HG03442 (cell line): ENCODE measurements around the gene AFF3.
"Not testable (repeated sequence)": the region's sequence is repeated elsewhere in the genome, so short reads cannot be mapped to it uniquely, and the experiment has no call there.

Experiments used
- ATAC-seq: cut with Tn5 transposase; IDR thresholded peaks from one replicate; pipeline ENCODE4 v1.9.1; 2021; ENCODE audit warnings: mild to moderate bottlenecking, moderate library complexity; ENCODE audit not compliant: unreplicated experiment

Gene AFF3

GRCh38 chr2:100108648-100109020, 33.8 kb downstream of the AFF3 start:
- not testable (repeated sequence) for ATAC-seq

- no peak for ATAC-seq
Measured at GRCh38 chr2:100107906-100108647, 34.3 kb downstream of the AFF3 start.

- ATAC-seq, result no peak
Measured at GRCh38 chr2:100107440-100107839, 35.0 kb downstream of the AFF3 start.

GRCh38 chr2:100106460-100106859, 35.9 kb downstream of the AFF3 start:
- no peak for ATAC-seq

- no peak for ATAC-seq
Measured at GRCh38 chr2:100105678-100106054, 36.7 kb downstream of the AFF3 start.

- no peak for ATAC-seq
Measured at GRCh38 chr2:100104718-100105677, 37.4 kb downstream of the AFF3 start.

- not testable (repeated sequence) for ATAC-seq
Measured at GRCh38 chr2:100104265-100104664, 38.1 kb downstream of the AFF3 start.

- not testable (repeated sequence) for ATAC-seq
Measured at GRCh38 chr2:100103527-100104252, 38.7 kb downstream of the AFF3 start.

- ATAC-seq, result not testable (repeated sequence)
Measured at GRCh38 chr2:100102466-100103180, 39.8 kb downstream of the AFF3 start.

GRCh38 chr2:100098855-100099254, 43.5 kb downstream of the AFF3 start:
- ATAC-seq, result not testable (repeated sequence)

- not testable (repeated sequence) for ATAC-seq
Measured at GRCh38 chr2:100097611-100098294, 44.6 kb downstream of the AFF3 start.

GRCh38 chr2:100095845-100096244, 46.5 kb downstream of the AFF3 start:
- ATAC-seq, result not testable (repeated sequence)

- ATAC-seq, result not testable (repeated sequence)
Measured at GRCh38 chr2:100091807-100092206, 50.6 kb downstream of the AFF3 start.

- not testable (repeated sequence) for ATAC-seq
Measured at GRCh38 chr2:100085744-100086143, 56.6 kb downstream of the AFF3 start.

GRCh38 chr2:100083421-100084216, 58.8 kb downstream of the AFF3 start:
- not testable (repeated sequence) for ATAC-seq

GRCh38 chr2:100082302-100082978, 60.0 kb downstream of the AFF3 start:
- not testable (repeated sequence) for ATAC-seq

- ATAC-seq, result no peak
Measured at GRCh38 chr2:100077935-100078334, 64.5 kb downstream of the AFF3 start.

GRCh38 chr2:100077456-100077855, 64.9 kb downstream of the AFF3 start:
- ATAC-seq, result no peak

GRCh38 chr2:100075532-100075931, 66.9 kb downstream of the AFF3 start:
- no peak for ATAC-seq
